Astrocyte (in vitro differentiated cells and primary cell): ENCODE measurements around the gene TAF11.

Experiments
- CTCF ChIP-seq: IDR thresholded peaks from 2 replicates; pipeline ENCODE4 v1.5.1; 2011; ENCODE audit warnings: low read depth, mild to moderate bottlenecking, inconsistent platforms, low read length, moderate library complexity; ENCODE audit not compliant: insufficient read depth
- EZH2 ChIP-seq: IDR thresholded peaks from 2 replicates; pipeline ENCODE4 v1.6.1; 2012; ENCODE audit warnings: mild to moderate bottlenecking, low read length, inconsistent platforms; ENCODE audit not compliant: insufficient read depth

GRCh38 chr6:34897716-34898115 is 9.9 kb upstream of the TAF11 start:
- TF ChIP-seq EZH2 (no peak), CTCF (no peak)
